Right ventricle myocardium superior (tissue), 1 donor: ENCODE data around the gene DUSP2. TPM values are rescaled to one million over a fixed set of nuclear protein-coding genes. Genes with fewer than 3 reads are reported as not detected.

ENCODE experiments used
- ATAC-seq: fragments of 200-7000 bp; cut with Tn5 transposase; one replicate; pipeline ENCODE4 v1.9.1; 2020; ENCODE audit warnings: mild to moderate bottlenecking; ENCODE audit not compliant: poor library complexity
- DNase-seq: peaks from one replicate; pipeline ENCODE4 v3.0.0-alpha.2; 2020
- intact Hi-C: fragments of 100-400 bp; cut with DNase I; formaldehyde crosslinking; loops from one replicate; pipeline ENCODE4 v1.11.2; 2022
- total RNA-seq: library from RNA; stranded (reverse); fragmentation: NEBNext Ultra II Directional; extraction: Animal tissue kit (Norgen Biotek cat#: 25700); gene quantifications from one replicate; pipeline ENCODE4 v1.2.1, GENCODE V29; 2021
- donor health status: DM: no; HTN: yes; CAD: no; lungs with severe emphysema.

Gene DUSP2
- total RNA-seq, 1 donor from 2014 or later, result 1.5 TPM

- DNase-seq (peak; percentile 47), ATAC-seq (peak; percentile 84)
- intact Hi-C loops, result loop anchor here (5.0 kb wide), 1 partner anchor 369 kb away; the partner anchor contains the start of gene NEURL3
These were observed 6.8 kb downstream of the DUSP2 start, which contains the start of gene ASTL for GRCh38 chr2:96138179-96139145. Gene ASTL, minus strand, starts transcription at chr2:96138502. Its CDS starts 66 bp downstream, at chr2:96138436.

- ATAC-seq, result no peak
- peak; percentile 18 for DNase-seq
- intact Hi-C loops, result loop anchor here (5.0 kb wide), 1 partner anchor 370 kb away; the partner anchor contains the start of gene NEURL3
These were observed 7.7 kb downstream of the DUSP2 start for GRCh38 chr2:96137321-96138178.

GRCh38 chr2:96136129-96136720, 9.0 kb downstream of the DUSP2 start:
- DNase-seq (no peak), ATAC-seq (no peak)
- intact Hi-C loops, result loop anchor here (5.0 kb wide), 1 partner anchor 371 kb away; the partner anchor contains the start of gene NEURL3

- ATAC-seq, result no peak
- no peak for DNase-seq
- intact Hi-C loops, result loop anchor here (5.0 kb wide), 1 partner anchor 372 kb away; the partner anchor contains the start of gene NEURL3
These were observed 9.6 kb downstream of the DUSP2 start for GRCh38 chr2:96135621-96136020.

GRCh38 chr2:96135171-96135570, 10.1 kb downstream of the DUSP2 start:
- DNase-seq (no peak), ATAC-seq (no peak)
- intact Hi-C loops, result loop anchor here (5.0 kb wide), 1 partner anchor 372 kb away; the partner anchor contains the start of gene NEURL3

- DNase-seq (no peak), ATAC-seq (no peak)
- intact Hi-C loops, result no loop called here
These were observed 10.8 kb downstream of the DUSP2 start for GRCh38 chr2:96134421-96134820.

- intact Hi-C loops, result no loop called here
- DNase-seq (no peak), ATAC-seq (no peak)
These were observed 13.2 kb downstream of the DUSP2 start for GRCh38 chr2:96131813-96132745.

- intact Hi-C loops, result no loop called here
- ATAC-seq (no peak), DNase-seq (no peak)
These were observed 14.0 kb downstream of the DUSP2 start for GRCh38 chr2:96131152-96131812.

GRCh38 chr2:96130483-96130882, 14.8 kb downstream of the DUSP2 start:
- intact Hi-C loops, result no loop called here
- DNase-seq, result no peak
- no peak for ATAC-seq

GRCh38 chr2:96129528-96130120, 15.6 kb downstream of the DUSP2 start:
- DNase-seq, result no peak

GRCh38 chr2:96128456-96128855, 16.8 kb downstream of the DUSP2 start:
- intact Hi-C loops, result no loop called here
- no peak for ATAC-seq
- no peak for DNase-seq

More at GRCh38 chr2:96129528-96130120, 15.6 kb downstream of the DUSP2 start:
- intact Hi-C loops, result no loop called here
- ATAC-seq, result no peak

- ATAC-seq, result no peak
- DNase-seq, result no peak
- intact Hi-C loops, result no loop called here
These were observed 20.6 kb downstream of the DUSP2 start for GRCh38 chr2:96124406-96125265.

- no peak for DNase-seq
- ATAC-seq, result no peak
- intact Hi-C loops, result no loop called here
These were observed 21.3 kb downstream of the DUSP2 start for GRCh38 chr2:96123936-96124335.

- no peak for ATAC-seq
- intact Hi-C loops, result no loop called here
- DNase-seq, result no peak
These were observed 21.9 kb downstream of the DUSP2 start for GRCh38 chr2:96123290-96123689.

GRCh38 chr2:96122391-96122790, 22.8 kb downstream of the DUSP2 start:
- DNase-seq, result no peak
- intact Hi-C loops, result no loop called here
- no peak for ATAC-seq

GRCh38 chr2:96121414-96121813, 23.8 kb downstream of the DUSP2 start:
- ATAC-seq (no peak), DNase-seq (no peak)
- intact Hi-C loops, result no loop called here
